Heart left ventricle (tissue), 16 donors: Measurements from ENCODE around the gene ARMC10. TPM values are rescaled to one million over a fixed set of nuclear protein-coding genes. Genes with fewer than 3 reads are reported as not detected.
"Not testable (repeated sequence)": the region's sequence is repeated elsewhere in the genome, so short reads cannot be mapped to it uniquely, and the experiment has no call there.

Source experiments
- ATAC-seq, 4 donors: fragments of 200-7000 bp; cut with Tn5 transposase; one replicate each; pipeline ENCODE4 v1.9.1; 2020 to 2022; ENCODE audit warnings: moderate library complexity in 4 of 4, mild to moderate bottlenecking in 3 of 4, moderate number of reproducible peaks in 1 of 4
- DNase-seq, 5 donors: peaks; one replicate each; pipeline ENCODE4 v3.0.0-alpha.2; 2020
- H3K27ac ChIP-seq, 12 donors: fragments of 200-600 bp; sonication (generic) in 4 of 12; one replicate each; pipeline versions ENCODE4 v1.5.0 to v1.8.0; 2016 to 2022; ENCODE audit warnings: mild to moderate bottlenecking in 2 of 12
- H3K27me3 ChIP-seq, 9 donors: fragments of 200-600 bp; sonication (generic) in 2 of 9; one replicate each; pipeline versions ENCODE4 v1.5.1 to v1.8.0; 2016 to 2022; ENCODE audit warnings: mild to moderate bottlenecking in 3 of 9
- H3K36me3 ChIP-seq, 9 donors: fragments of 200-600 bp; sonication (generic) in 2 of 9; one replicate each; pipeline versions ENCODE4 v1.5.0 to v1.8.0; 2018 to 2022; ENCODE audit warnings: mild to moderate bottlenecking in 2 of 9
- H3K4me1 ChIP-seq, 12 donors: fragments of 200-600 bp; sonication (generic) in 4 of 12; one replicate each; pipeline versions ENCODE4 v1.5.0 to v1.8.0; 2016 to 2022; ENCODE audit warnings: mild to moderate bottlenecking in 3 of 12
- H3K4me3 ChIP-seq, 12 donors: fragments of 200-600 bp; sonication (generic) in 4 of 12; one replicate each; pipeline versions ENCODE4 v1.5.0 to v1.8.0; 2017 to 2022; ENCODE audit warnings: mild to moderate bottlenecking in 9 of 12, moderate library complexity in 4 of 12
- H3K9me3 ChIP-seq, 12 donors: fragments of 200-600 bp; sonication (generic) in 4 of 12; one replicate each; pipeline versions ENCODE4 v1.5.0 to v1.8.0; 2016 to 2022; ENCODE audit warnings: mild to moderate bottlenecking in 1 of 12
- POLR2A ChIP-seq, 2 donors: fragments of 450-650 bp; IDR thresholded peaks; one replicate each; pipeline ENCODE4 v1.6.1; 2017; ENCODE audit warnings: antibody characterized with exemption in 2 of 2, mild to moderate bottlenecking in 2 of 2, moderate library complexity in 2 of 2
- WGBS, 4 donors: extraction: QIAGEN DNeasy Blood & Tissue Kit in 2 of 4; methylation state at CpG; one replicate each; pipeline versions ENCODE4 v1.1.5 to v1.1.7; 2013 to 2018; 5-methylcytosine and 5-hydroxymethylcytosine counted together
- intact Hi-C, 10 donors: fragments of 100-400 bp; cut with DNase I; formaldehyde crosslinking; loops; one replicate each; pipeline versions ENCODE4 v1.11.1 to v1.14.2; 2022
- polyA plus RNA-seq, 2 donors: library from polyadenylated mRNA; stranded (reverse); fragments of 200-250 nt; gene quantifications; one replicate each; pipeline ENCODE4 v1.2.3, GENCODE V29; 2013
- total RNA-seq, 9 donors: library from RNA; depleted of rRNA in 2 of 9; stranded (reverse); fragments of >200 nt in 2 of 9; fragmentation: NEBNext Ultra II Directional in 3 of 9; extraction: Animal tissue kit (Norgen Biotek cat#: 25700) in 3 of 9; gene quantifications; one replicate each; pipeline versions ENCODE4 v1.1.0 to v1.2.4, GENCODE V29; 2016 to 2023
- TF ChIP-seq, protein P1 (sequence below), 12 donors: fragments of 200-600 bp; sonication (generic) in 4 of 12; IDR thresholded peaks; one replicate each; pipeline versions ENCODE4 v1.5.0 to v1.8.0; 2018 to 2022; ENCODE audit warnings: antibody characterized with exemption in 12 of 12, mild to moderate bottlenecking in 5 of 12
- donor health status: ischemic (EF 13 %, LVEDD 7.1; RV severe dilation, severe dysfunction).
- donor health status: healthy with polysubstance abuse.
- donor health status: DM: no; HTN: yes; CAD: no.
- donor health status: DM: no; HTN: no; CAD: no.
- donor health status: ischemic (EF 25% LVEDD 6.9; RV normal size, moderate dysfunction).
- donor health status: ischemic (EF 25% LVEDD 5.7; RV mildly dilated, moderate dysfunction).
- donor health status: healthy.
- donor health status: DM: yes; HTN: yes; CAD: no.
- donor health status: ischemic (EF 35%, LVEDD 5.7; RV mildly dilated, moderate dysfunction).
- donor health status: nonischemic (EF 11% LVEDD 7.7; RV severe dilation, severe dysfunction).
- donor health status: DM: yes; HTN: yes; CAD: no.
- donor health status: PGD.
- donor health status: ischemic (EF 29% LVEDD 5.4; RV normal size, mild dysfunction).
- donor health status: nonischemic (EF 23%, LVEDD 6.1; RV moderate dilation, normal function).

The ARMC10 gene
- total and polyA plus RNA-seq, 11 donors: 13.4 to 29.7 (median 24.9) TPM

DNA sequence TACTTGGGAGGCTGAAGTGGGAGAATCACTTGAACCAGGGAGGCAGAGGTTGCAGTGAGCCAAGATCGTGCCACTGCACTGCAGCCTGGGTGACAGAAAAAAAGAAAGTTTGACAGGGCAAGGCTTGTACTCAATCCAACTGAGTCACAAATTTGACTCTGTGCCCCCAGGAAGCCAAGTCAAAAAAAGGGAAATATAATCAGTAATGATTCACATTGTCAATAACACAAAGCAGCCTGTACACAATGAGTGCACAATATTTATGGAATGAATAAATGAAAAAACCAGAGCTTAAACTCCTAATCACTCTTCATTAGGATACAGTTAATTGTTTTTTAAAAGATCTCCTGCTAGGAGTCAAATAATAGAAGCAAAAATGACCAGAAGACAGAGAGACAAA, 67.6 kb downstream of the ARMC10 start:
- Histone ChIP-seq H3K27ac (no peak overlapping the region), H3K27me3 (no peaks in the 10 kb centered on the region), H3K9me3 (no peaks in the 10 kb centered on the region), H3K4me1 (peaks cover 0 to 13% (median 9%) of the 10 kb centered on the region in 12 donors), H3K36me3 (no peaks in the 10 kb centered on the region), H3K4me3 (no peak overlapping the region)
- DNase-seq (no peak), ATAC-seq (no peak)
- WGBS, 4 donors: 87 to 96% (median 92%) methylated on average over 1 of the region's 1 CpG
- TF ChIP-seq, protein P1, sequence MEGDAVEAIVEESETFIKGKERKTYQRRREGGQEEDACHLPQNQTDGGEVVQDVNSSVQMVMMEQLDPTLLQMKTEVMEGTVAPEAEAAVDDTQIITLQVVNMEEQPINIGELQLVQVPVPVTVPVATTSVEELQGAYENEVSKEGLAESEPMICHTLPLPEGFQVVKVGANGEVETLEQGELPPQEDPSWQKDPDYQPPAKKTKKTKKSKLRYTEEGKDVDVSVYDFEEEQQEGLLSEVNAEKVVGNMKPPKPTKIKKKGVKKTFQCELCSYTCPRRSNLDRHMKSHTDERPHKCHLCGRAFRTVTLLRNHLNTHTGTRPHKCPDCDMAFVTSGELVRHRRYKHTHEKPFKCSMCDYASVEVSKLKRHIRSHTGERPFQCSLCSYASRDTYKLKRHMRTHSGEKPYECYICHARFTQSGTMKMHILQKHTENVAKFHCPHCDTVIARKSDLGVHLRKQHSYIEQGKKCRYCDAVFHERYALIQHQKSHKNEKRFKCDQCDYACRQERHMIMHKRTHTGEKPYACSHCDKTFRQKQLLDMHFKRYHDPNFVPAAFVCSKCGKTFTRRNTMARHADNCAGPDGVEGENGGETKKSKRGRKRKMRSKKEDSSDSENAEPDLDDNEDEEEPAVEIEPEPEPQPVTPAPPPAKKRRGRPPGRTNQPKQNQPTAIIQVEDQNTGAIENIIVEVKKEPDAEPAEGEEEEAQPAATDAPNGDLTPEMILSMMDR (IDR thresholded peaks at IDR 0.05): no peak
- TF ChIP-seq POLR2A (IDR thresholded peaks at IDR 0.05): no peak
- intact Hi-C loops: loop anchor here in 3 of 10 donors (10.0 kb wide), 3 partner anchors 58 to 152 kb away; partner anchors contain the start of genes PMPCB (in 2 of the 3), ARMC10 (in 1 of the 3) and FBXL13 (in 1 of the 3)

DNA sequence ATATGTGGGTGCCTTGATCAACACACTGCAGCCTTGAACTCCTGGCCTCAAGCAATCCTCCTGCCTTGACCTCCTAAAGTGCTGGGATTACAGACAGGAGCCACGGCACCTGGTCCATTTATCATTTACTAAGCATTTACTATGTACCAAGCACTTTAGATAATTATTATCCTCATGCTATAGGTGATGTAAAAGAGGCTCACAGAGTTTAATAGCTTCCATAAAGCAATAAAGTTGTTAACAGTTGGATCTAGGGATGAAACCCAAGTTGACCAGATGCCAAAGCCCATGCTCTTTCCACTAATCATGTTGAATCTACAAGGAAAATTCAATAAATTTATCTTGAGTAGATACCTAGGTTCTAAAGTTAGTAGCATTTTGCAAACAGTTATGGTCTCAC, 68.9 kb downstream of the ARMC10 start:
- Histone ChIP-seq H3K4me1 (peaks cover 0 to 21% (median 18%) of the 10 kb centered on the region in 12 donors), H3K9me3 (no peaks in the 10 kb centered on the region), H3K4me3 (no peak overlapping the region), H3K27ac (no peak overlapping the region), H3K27me3 (no peaks in the 10 kb centered on the region), H3K36me3 (no peaks in the 10 kb centered on the region)
- WGBS, 4 donors: 94 to 100% (median 99%) methylated on average over 1 of the region's 1 CpG
- intact Hi-C loops: loop anchor here in 3 of 10 donors (10.0 kb wide), 3 partner anchors 59 to 151 kb away; partner anchors contain the start of genes PMPCB (in 2 of the 3), ARMC10 (in 1 of the 3) and FBXL13 (in 1 of the 3)
- no peak for ATAC-seq
- TF ChIP-seq POLR2A (IDR thresholded peaks at IDR 0.05): no peak
- TF ChIP-seq, protein P1 (IDR thresholded peaks at IDR 0.05): no peak
- DNase-seq: no peak

DNA sequence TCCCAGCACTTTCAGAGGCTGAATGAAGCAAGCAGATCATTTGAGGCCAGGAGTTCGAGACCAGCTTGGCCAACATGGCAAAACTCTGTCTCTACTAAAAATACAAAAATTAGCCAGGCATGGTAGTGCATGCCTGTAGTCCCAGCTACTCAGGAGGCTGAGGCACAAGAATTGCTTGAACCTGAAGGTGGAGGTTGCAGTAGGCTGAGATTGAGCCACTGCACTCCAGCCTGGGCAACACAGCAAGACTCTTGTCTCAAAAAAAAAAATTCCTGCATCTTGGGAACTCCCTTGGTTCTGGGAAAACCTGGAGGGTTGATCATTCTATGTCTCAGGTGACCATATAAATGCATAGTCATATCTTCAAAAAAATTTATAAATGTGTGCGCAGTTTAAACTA, 69.8 kb downstream of the ARMC10 start:
- WGBS, 4 donors: 94 to 99% (median 99%) methylated on average over 2 of the region's 2 CpGs
- H3K27ac ChIP-seq, H3K4me3 ChIP-seq, H3K9me3 ChIP-seq, DNase-seq, H3K36me3 ChIP-seq, ATAC-seq, H3K27me3 ChIP-seq: not testable (repeated sequence)
- H3K4me1 ChIP-seq: peaks cover 0 to 24% (median 18%) of the 10 kb centered on the region in 12 donors
- intact Hi-C loops: loop anchor here in 4 of 10 donors (5.0 to 10.0 kb wide), 4 partner anchors 60 to 150 kb away; partner anchors contain the start of genes ARMC10 (in 2 of the 4), PMPCB (in 2 of the 4) and FBXL13 (in 1 of the 4)

DNA sequence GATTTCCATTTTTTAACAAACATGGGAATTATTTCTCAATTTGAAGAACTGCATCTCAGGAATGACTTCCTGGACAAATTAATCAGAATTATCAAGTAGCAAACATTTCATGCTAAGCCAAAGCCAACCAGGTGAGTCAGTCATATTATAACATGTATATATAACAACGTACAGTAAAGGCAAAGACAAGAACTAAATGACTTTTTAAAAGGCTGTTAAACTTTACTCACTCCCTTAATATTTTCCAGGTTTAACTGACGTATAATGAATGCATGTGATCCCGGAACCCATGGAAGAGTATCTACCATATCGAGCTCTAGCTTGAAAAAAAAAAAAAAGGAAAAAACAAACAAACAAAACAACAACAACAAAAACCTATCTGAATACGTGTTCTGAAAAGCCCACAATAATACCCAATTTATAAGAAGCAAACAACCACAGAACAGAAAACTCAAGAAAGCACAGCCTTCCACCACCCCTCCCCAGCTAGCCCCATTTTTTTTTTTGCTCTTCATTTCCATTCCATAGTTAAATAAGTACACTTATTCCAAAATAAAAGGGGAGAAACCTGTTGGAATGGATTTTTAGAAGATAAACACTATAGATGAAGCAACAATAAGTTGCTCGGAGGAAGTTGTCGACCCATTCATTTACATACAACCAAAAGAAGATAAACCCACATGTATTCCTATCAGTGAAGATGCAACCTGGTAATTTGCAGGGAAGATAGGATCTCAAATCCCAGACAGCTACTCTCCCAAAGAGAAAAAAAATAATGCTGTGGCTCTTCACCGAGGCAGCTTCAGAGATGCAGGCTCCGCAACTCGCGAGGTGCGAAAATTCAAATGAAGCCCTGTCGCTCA, 73.4 kb downstream of the ARMC10 start:
- WGBS, 4 donors: 2 to 3% (median 3%) methylated on average over 13 of the region's 13 CpGs
- Histone ChIP-seq H3K27me3 (no peaks in the 10 kb centered on the region), H3K4me3 (peak overlapping the region; percentile 36 to 91 (median 79)), H3K27ac (peak overlapping the region; percentile 90 to 100 (median 97)), H3K36me3 (no peaks in the 10 kb centered on the region), H3K9me3 (no peaks in the 10 kb centered on the region), H3K4me1 (peaks cover 0 to 24% (median 18%) of the 10 kb centered on the region in 12 donors)
- intact Hi-C loops: loop anchor here in 5 of 10 donors (2.0 to 10.0 kb wide), 5 partner anchors 64 to 146 kb away; partner anchors contain the start of genes ARMC10 (in 3 of the 5), FBXL13 (in 2 of the 5) and PMPCB (in 2 of the 5)
- DNase-seq: no peak
- ATAC-seq: no peak
- TF ChIP-seq, protein P1 (IDR thresholded peaks at IDR 0.05): no peak
- TF ChIP-seq POLR2A (IDR thresholded peaks at IDR 0.05): no peak

Other genes with a start within 250 kb of the ARMC10 start
- gene LRRC17, start 162.1 kb upstream of the ARMC10 start, total RNA-seq: 10 to 100 TPM in 1 of 9 donors, 1 to 10 TPM in 6, under 1 TPM in 2; 0.72 to 10.8 (median 4.1) TPM
- 1 to 10 TPM; 1.4 to 2.8 TPM for gene LRRC17, start 162.1 kb upstream of the ARMC10 start, polyA plus RNA-seq
- gene FBXL13, start 344 bp upstream of the ARMC10 start, total RNA-seq: 1 to 10 TPM in 2 of 9 donors, under 1 TPM in 6, not detected in 1; 0.16 to 1.2 (median 0.55) TPM
- under 1 TPM; 0.19 to 0.36 TPM for gene FBXL13, start 344 bp upstream of the ARMC10 start, polyA plus RNA-seq
- gene NAPEPLD, start 74.0 kb downstream of the ARMC10 start, total RNA-seq: 10 to 100 TPM in 2 of 9 donors, 1 to 10 TPM in 7; 5.5 to 12.8 (median 8.4) TPM
- 1 to 10 TPM; 3.3 to 3.7 TPM for gene NAPEPLD, start 74.0 kb downstream of the ARMC10 start, polyA plus RNA-seq
- gene PMPCB, start 222.3 kb downstream of the ARMC10 start, total RNA-seq: 10 to 100 TPM; 57.8 to 95.7 (median 73.3) TPM
- 10 to 100 TPM; 57.4 to 65.5 TPM for gene PMPCB, start 222.3 kb downstream of the ARMC10 start, polyA plus RNA-seq